Muscle of arm (tissue), 14 donors: Measurements from ENCODE around the gene CUEDC1. TPM values are rescaled to one million over a fixed set of nuclear protein-coding genes. Genes with fewer than 3 reads are reported as not detected.

ENCODE experiments used
- DNase-seq: peaks from one replicate; pipeline ENCODE4 v3.0.0-alpha.2; 2013
- long read RNA-seq, 11 donors: transcript quantifications; one replicate each; lab custom pipeline, GENCODE V29; 2026
- polyA plus RNA-seq, 12 donors: library from polyadenylated mRNA; unstranded; fragments of 120-200 nt; gene quantifications; one replicate each; pipeline ENCODE4 v1.2.1, GENCODE V29; 2013; ENCODE audit not compliant: insufficient read length in 12 of 12

CUEDC1 gene, protein sequence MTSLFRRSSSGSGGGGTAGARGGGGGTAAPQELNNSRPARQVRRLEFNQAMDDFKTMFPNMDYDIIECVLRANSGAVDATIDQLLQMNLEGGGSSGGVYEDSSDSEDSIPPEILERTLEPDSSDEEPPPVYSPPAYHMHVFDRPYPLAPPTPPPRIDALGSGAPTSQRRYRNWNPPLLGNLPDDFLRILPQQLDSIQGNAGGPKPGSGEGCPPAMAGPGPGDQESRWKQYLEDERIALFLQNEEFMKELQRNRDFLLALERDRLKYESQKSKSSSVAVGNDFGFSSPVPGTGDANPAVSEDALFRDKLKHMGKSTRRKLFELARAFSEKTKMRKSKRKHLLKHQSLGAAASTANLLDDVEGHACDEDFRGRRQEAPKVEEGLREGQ
- 10 to 100 TPM in 11 of 12 donors, not detected in 1; 39.6 to 81.1 (median 49.1) TPM for polyA plus RNA-seq
- long read RNA-seq, donor 1, transcript CUEDC1-211 (3 exons, 756 nt) = major isoform, 5 of 8 reads
- long read RNA-seq, donor 1, partial matches to known transcripts = 0 of 8 reads
- long read RNA-seq, donor 1, other reads (novel, unspliced or antisense) = 0 of 8 reads
- long read RNA-seq, donor 2, partial matches to known transcripts = 0 of 6 reads
- long read RNA-seq, donor 2, other reads (novel, unspliced or antisense) = 0 of 6 reads
- long read RNA-seq, donor 3, transcript CUEDC1-206 (11 exons, 3,621 nt) = major isoform, 5 of 14 reads
- long read RNA-seq, donor 3, partial matches to known transcripts = 5 of 14 reads
- long read RNA-seq, donor 3, other reads (novel, unspliced or antisense) = 0 of 14 reads
- long read RNA-seq, donor 4, partial matches to known transcripts = 0 of 2 reads
- long read RNA-seq, donor 4, other reads (novel, unspliced or antisense) = 0 of 2 reads
- long read RNA-seq, donor 5, transcript CUEDC1-206 (11 exons, 3,621 nt) = major isoform, 11 of 19 reads
- long read RNA-seq, donor 5, transcript CUEDC1-211 (3 exons, 756 nt) = minor isoform, 5 of 19 reads
- long read RNA-seq, donor 5, partial matches to known transcripts = 0 of 19 reads
- long read RNA-seq, donor 5, other reads (novel, unspliced or antisense) = 0 of 19 reads
- long read RNA-seq, donor 6, transcript CUEDC1-206 (11 exons, 3,621 nt) = major isoform, 5 of 9 reads
- long read RNA-seq, donor 6, partial matches to known transcripts = 0 of 9 reads
- long read RNA-seq, donor 6, other reads (novel, unspliced or antisense) = 0 of 9 reads
- long read RNA-seq, donor 7, transcript CUEDC1-206 (11 exons, 3,621 nt) = major isoform, 6 of 8 reads
- long read RNA-seq, donor 7, partial matches to known transcripts = 0 of 8 reads
- long read RNA-seq, donor 7, other reads (novel, unspliced or antisense) = 0 of 8 reads
- long read RNA-seq, donor 8, transcript CUEDC1-206 (11 exons, 3,621 nt) = minor isoform, 9 of 26 reads
- long read RNA-seq, donor 8, transcript CUEDC1-211 (3 exons, 756 nt) = major isoform, 10 of 26 reads
- long read RNA-seq, donor 8, transcript CUEDC1-204 (2 exons, 707 nt) = minor isoform, 6 of 26 reads
- long read RNA-seq, donor 8, partial matches to known transcripts = 0 of 26 reads
- long read RNA-seq, donor 8, other reads (novel, unspliced or antisense) = 0 of 26 reads
- long read RNA-seq, donor 9, transcript CUEDC1-206 (11 exons, 3,621 nt) = major isoform, 5 of 10 reads
- long read RNA-seq, donor 9, partial matches to known transcripts = 0 of 10 reads
- long read RNA-seq, donor 9, other reads (novel, unspliced or antisense) = 0 of 10 reads
- long read RNA-seq, donor 10, transcript CUEDC1-206 (11 exons, 3,621 nt) = major isoform, 11 of 19 reads
- long read RNA-seq, donor 10, transcript CUEDC1-211 (3 exons, 756 nt) = minor isoform, 6 of 19 reads
- long read RNA-seq, donor 10, partial matches to known transcripts = 0 of 19 reads
- long read RNA-seq, donor 10, other reads (novel, unspliced or antisense) = 0 of 19 reads
- long read RNA-seq, donor 11, transcript CUEDC1-211 (3 exons, 756 nt) = minor isoform, 5 of 18 reads
- long read RNA-seq, donor 11, transcript CUEDC1-206 (11 exons, 3,621 nt) = major isoform, 11 of 18 reads
- long read RNA-seq, donor 11, partial matches to known transcripts = 0 of 18 reads
- long read RNA-seq, donor 11, other reads (novel, unspliced or antisense) = 0 of 18 reads

DNA sequence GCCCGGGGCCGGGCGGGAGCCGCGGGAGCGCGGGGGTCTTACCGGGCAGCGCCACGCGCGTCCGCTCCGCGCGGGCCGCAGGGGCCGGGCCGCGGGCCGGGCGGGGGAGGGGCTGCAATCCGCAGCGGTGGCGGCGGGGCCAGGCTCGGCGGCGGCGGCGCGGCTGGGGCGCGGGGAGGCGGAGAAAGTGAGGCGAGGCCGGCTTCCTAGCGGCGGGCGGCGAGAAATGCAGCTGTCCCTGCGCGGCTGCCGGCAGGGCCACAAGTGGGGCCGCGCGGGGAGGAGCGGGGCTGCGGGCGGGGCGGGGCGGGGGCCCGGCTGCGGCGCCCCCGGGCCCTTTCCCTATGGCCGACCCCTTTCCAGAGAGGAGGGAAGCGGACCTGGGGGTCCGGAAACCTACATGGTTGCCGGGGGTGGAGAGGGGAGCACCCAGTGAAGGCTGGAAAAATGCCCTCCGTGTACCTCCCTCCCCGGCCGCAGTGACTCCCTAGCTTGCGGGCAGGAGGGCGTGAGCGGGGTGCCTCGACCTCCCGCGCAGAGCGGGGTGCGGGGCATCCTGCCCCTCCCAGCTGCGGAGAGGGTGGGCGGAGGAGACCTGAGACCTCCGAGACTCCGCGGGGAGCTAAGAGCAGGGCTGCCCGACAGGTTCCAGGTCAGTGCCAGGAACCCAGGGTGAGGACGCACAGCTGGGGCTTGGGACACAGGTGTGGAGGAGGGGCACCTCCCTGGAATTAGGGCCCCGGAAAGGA, at the start of gene CUEDC1:
Gene CUEDC1, minus strand, starts transcription at position 230 of the 749 bp plus-strand sequence. CDS start 69,848 bp downstream, outside the sequence.
- DNase-seq = no peak

DNA sequence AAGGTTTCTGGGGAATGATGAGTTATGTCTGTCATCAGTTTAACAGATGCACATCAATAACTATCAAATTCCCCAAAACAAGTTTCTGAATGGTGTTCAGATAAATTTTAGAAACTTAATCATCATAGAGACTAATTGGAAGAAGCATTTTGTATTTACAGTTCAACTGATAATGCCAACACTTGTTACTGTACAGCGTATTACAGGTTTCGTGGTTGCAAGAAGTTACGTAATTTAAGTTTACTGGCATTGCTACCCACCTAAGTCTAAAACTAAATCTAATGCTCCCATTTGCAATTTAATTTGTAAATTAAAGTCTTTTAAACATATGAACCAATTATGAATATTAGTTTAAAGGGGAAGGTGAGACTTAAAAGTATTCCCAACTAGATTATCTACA, 48.8 kb upstream of the CUEDC1 start:
- no peak for DNase-seq

DNA sequence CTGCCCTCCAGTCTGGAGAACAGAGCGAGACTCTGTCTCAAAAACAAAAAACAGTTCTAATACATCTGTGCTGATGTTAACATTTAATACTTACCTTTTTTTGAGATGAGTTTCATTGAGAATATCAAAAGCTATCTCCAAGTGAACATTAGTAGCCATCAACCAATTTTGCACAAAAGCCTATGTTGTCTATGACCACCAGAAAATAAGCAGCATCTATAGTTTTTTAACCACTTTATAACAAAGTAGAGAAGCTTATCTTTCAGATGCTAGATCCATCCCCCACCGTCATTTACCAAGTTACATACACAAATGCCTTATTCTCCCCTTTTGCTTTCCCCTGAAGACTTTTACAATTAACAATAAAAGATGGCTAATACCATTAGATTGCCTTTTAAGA, 47.8 kb upstream of the CUEDC1 start:
- DNase-seq = no peak

DNA sequence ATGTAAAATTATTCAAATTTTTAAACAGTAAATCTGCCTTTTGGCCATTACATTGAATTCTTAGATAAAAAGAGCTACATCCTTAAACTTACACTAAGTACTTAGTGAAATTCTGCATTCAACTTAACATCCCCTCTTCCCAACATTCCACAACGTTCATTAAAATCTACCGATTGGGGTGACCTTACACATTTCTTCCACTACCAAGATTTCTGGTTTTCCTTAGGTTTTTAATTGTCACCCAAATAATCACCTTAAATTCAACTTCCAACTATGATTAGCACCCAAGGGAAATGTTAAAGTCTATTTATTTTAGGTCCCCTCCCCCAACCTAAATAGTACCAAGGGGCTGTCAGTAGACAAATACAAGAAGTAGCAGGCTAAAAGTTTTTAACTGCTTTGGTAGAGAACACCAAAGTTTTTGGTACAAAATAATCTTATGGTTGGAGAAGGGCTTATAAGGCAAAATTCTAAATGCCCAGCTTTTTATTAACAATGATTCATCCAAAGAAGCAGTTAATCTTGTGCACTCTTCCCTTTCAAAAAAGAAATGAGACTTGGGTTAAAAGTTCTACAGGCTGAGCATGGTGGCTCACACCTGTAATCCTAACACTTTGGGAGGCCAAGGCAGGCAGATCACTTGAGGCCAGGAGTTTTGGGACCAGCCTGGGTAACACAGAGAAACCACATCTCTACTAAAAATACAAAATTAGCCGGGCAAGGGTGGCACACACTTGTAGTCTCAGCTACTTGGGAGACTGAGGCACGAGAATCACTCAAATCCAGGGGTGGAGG, 47.1 kb upstream of the CUEDC1 start:
- DNase-seq = no peak

DNA sequence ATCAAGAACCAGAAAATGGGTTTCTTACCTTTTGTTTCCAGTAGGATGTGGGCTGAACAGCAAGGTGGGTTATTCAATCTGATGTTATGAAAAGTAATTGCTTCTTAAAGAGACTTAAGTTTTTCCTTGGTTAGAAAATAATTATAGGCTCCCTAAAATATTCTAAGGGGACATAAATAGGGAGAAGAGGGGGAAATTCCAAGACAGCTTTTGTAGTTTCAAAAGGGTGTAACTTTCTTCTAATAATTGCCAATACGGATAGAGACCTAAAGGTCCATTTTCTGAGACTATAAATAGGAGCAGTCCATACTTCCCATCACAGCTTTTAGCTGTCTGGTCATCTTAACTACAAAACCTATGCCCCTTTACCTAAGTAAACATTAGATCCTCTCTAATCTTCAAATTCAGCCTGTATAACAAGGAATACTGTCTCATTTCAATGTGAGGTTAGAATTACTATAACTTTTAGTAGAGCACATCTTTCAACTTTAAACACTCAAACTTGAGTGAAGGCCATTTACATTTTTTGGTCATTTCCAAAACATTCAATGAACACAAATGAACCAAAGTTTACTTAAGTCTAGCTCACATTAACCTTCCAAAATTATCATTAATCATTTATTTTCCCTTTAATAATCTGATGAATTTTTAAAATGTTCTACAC, 46.4 kb upstream of the CUEDC1 start:
- DNase-seq = no peak

DNA sequence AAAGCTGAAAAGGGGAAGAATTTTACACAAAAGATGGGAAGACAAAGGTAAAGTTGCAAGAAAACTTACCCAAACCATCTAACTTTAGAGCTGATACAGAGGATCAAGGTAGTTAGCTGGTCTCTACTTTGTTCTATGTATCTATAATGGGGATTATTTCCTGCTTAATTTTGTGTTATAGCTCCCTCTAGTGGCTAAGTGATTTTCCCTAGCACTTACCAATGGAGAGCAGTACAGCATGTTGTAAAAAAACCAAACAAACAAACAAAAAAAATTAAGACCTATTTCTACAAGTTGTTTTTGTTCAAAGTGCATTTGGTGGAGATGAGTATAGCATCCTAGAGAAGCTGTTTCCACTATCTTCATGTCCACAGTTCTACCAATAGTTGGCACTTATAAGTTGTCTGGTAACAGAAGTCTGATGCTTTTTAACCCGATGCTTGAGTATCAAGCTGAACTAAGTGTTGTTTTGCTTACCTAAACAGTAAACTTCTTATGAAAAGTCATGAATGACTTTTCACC, 44.3 kb upstream of the CUEDC1 start:
- DNase-seq = peak; percentile 81

DNA sequence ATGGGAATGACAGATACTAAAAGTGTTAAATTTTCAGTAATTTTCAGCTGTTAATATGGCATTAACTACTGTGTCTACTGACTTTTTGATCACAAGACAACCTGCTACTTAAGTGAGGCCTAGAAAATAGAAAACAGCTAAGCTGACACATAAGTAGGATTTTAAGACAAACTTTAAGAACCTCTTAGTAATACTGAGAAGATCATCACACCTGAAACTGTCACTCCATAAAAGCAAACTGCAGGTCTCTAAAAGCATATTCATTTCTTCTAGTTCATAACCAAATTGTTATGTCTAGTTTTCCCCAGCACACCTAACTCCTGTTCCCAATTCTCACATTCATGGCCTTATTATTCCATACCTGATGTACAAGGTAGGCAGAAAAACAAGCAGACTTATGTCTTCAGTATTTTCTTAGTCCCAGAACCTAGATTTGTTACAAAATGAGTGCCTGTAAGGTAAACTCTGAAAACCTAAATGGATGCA, 43.8 kb upstream of the CUEDC1 start:
- no peak for DNase-seq

DNA sequence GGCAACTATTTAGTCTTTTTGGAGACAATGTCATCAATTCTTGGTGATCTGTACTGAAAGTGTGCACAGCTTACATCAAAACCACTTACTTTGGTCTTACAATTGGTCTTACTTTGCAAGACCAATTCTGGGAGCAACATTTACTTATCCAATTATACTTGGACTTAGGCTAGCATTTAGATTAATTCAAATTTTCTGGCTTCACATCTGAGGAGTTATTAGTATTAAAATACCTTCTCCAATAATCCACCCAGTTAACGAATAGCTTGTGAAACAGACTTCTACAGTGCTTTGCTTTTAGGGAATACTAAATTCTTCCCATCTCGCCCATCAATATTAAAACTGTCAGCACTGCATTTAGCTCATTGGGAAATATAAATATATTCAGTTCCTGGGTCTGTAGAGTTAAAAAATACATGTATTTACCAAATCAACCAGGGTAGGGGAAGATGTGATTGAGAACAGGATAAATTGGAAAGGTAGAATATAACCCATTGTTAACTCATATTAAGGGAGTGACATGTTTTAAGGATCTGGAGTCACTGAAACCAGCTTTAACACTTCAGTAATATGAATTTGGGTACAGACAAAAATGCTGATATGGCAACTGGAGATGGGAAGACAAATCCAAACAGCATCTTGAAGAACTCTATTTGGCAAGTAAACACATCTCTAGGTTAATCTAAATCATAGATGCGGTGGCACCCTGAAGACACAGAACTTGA, 42.0 kb upstream of the CUEDC1 start:
- DNase-seq = no peak

DNA sequence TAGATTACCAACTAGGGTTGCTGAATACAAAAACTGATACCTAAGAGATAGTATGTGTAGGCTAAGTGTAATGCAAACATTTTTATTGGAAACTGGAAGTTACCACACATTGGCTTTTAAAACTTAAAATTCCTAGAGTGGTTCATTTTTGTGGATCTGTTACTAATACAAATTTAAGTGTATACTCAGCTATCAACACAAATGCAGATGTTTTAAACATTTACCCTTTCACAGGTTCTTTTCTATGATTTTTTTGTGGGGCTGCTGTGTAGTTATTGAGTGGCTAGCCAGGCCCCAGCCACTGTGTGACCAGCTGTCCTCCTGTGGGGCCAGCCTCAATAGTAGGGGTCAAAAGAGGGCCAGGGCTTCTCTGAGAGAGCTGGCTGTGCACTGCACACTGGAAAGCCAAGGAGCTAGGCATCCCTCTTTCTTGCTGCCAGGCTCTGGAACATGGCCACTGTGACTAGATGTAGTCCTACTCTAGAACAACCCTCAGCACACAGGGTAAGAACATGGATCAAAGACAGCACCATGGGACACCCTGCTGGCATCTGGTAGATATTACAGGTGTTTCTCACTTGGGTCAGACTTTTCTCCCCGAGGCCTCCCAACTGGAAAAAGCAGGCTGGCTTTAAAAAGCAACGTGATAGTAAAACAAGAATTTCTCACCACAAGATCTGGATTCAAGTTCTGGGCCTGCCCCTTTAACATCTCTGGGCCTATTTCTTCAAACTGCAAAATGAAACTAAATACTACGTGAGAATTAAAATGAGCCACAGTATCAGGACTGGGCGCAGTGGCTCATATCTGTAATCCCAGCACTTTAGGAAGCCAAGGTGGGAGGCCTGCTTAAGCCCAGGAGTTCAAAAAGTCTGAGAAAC, 40.1 kb upstream of the CUEDC1 start:
- peak; percentile 68 for DNase-seq

DNA sequence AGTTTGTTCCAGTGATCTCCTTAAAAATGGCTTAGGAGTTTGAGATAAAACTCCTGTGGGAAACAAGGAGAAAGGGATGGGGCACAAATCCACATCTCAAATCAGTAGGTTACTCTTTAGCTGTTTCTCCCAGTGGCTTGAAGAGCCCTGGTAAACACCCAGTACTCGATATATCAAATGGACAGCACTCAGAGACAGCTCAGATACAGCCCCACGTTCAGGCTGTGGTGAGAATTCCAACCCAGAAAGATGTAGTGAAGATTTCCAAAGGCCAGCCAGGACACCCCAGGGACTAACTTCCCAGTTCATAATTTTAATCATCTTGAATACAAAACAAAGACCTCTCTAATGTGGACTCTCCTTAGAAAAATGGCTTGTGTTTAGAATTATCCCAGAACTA, 39.2 kb upstream of the CUEDC1 start:
- DNase-seq = no peak

DNA sequence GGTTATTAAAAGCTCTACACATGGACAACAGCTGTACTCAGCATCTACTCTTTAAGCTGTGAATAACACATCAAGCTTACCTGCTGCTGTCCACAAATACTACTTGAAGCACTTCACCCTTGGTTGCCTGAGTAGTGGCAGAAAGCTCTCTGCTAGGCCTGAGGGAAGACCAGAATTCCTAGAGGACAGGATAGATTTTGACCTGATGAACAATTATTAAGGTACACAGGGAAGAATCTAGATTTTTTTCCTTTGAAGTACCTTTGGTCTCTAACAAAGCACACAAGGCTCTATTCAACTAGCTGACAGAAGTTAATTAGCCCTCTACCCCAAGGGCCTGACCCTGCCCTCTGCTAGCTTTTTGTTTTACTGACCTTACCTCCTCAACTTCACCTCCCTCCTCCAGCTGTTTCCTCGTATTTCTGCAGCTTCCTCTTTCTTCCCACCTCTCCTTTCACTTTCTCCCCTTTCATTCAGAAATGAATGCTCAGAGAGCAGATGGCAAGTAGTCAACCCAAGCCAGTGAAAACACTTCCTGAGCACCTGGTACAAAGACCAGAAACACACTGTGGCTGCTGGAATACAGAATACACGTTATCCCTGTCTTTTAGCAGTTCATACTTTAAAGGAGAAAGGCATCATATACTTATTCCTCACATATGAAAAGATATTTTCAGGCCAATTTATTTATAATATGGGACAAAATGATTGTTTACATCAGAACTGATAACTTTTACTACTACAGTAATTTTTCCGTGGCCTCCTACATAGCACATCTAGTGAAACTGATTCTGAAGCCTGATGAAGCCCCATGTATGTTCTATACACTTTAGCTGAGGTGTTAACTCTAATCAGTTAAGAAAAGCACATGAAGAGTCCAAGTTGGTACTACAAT, 38.5 kb upstream of the CUEDC1 start:
- no peak for DNase-seq

DNA sequence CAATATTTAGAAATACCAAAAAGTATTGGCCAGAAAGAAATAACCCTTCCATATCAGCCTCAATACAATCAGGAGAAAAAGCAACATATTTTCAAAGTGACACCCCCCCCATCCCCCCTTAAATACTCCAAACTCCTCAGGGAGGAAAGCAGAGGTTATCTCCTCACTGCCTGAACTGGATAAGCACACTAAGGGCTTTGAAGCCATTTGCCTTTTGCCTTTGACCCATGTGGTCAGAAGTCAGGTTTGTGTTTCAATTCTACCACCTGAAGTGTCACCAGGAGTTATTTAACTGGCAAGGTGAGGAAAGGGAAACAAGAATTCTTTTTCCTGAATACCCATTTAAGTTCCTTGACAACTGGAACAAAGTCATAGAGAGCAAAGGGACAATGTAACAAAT, 36.3 kb upstream of the CUEDC1 start:
- no peak for DNase-seq

DNA sequence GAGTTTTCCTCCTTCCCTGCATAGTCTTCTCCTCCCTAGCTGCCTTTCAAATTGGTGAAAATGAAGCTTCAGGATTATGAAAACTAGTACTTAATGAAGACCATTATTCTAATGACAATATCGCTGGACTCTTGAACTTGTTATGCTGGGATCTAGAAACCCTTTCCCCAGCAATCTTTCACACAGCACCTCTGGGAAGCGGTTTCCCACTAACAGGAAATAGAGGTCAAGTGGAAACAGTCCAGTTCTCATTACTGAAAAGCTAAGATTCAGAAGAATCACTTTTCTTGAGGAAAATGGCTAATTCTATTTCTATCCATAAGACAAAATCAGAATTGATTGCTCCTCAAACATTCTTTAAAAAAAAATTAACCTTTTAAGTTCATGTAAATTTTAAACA, 34.8 kb upstream of the CUEDC1 start:
- no peak for DNase-seq
